ENCODE data around the gene CFAP91. TPM values are rescaled to one million over a fixed set of nuclear protein-coding genes. Genes with fewer than 3 reads are reported as not detected.

The CFAP91 gene
- total RNA-seq (0.40 and 0.51 TPM in 2 replicates), polyA plus RNA-seq (0.54 and 1.0 TPM in 2 replicates), polyA minus RNA-seq (1.1 and 2.2 TPM in 2 replicates), Bru-seq, nascent RNA (percentile 17 among the genes with signal in this experiment), BruChase-seq, experiment 1, labeled RNA remaining after a 6-hour chase (percentile 23 among the genes with signal in this experiment), BruChase-seq, experiment 2, labeled RNA remaining after a 2-hour chase (not detected)
- polyA plus RNA-seq (2011; cell fraction: cytosol; rRNA removed), result 0.43 and 0.49 TPM in 2 replicates
- polyA plus RNA-seq (2011; cell fraction: nucleus; rRNA removed), result 3.8 and 5.8 TPM in 2 replicates
- not detected in 2 replicates for polyA plus RNA-seq (2012)
- polyA minus RNA-seq (2011; cell fraction: cytosol; rRNA and poly(A)+ RNA removed), result not detected
- 2.6 and 4.1 TPM in 2 replicates for polyA minus RNA-seq (2011; cell fraction: nucleus; rRNA and poly(A)+ RNA removed)
- long read RNA-seq, result 0 reads

DNA sequence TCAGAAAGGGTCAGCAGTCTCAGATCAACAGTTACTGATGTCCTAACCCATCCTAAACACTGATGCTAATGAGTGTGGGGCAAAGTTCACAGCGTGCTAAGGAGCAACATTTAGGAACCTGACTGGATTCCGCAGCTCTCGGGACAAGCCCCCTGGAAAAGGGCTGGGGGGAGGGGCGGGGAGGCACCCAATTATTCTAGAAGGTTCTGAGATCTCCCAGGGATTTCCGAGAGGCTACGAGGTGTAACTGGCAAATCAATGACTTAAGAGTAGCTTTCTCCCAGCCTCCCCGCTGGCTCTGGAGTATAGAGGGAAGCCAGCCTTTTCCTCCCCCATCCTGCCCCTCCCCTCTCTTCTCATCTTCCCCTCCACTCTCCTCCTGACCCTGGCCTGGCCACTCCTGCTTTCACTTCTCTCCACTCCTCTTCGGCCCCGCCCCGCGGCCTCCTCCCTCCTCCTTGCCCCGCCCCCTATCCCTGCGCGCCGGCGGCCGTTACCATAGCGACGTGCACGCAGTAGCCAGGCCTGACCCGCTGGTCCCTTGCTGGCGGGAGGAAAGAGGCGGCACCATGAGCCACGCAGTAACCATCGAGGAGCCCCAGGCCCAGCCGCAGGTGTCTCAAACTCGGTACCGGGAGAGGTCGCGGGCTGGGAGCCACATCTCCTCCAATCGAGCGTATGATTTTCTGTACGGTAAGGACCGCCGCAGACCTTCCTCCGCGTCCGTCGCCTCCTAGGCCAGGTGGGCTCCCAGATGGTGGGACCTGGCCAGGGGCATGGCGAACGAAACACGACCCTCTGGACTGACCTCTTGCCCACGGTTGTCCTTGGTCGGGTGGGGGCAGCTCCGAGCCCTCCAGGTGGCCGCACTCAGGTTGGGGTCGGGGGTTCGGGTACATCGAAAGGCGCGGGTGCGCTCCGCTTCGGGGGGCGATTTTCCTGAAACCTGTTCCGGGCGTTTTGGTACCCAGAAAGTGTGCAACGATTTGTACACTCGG lies at the start of gene CFAP91:
TSS of gene CFAP91 (plus strand) at position 493 of the 998 bp plus-strand sequence. CDS start at position 570, 77 bp downstream.
- Histone ChIP-seq H3K27me3 (ENCODE audit: control insufficient read depth in 2 of 2, insufficient read depth in 2 of 2, low read length in 2 of 2) (peaks cover 0 to 4% of the 10 kb centered on the region in 2 experiments), H2AFZ (ENCODE audit: low read depth, low read length) (peak within 1 kb of the TSS; percentile 86), H4K20me1 (replicated peaks; ENCODE audit: control insufficient read depth, extremely low read depth, insufficient read depth, low read length) (no peaks in the 10 kb centered on the region), H3K36me3 (ENCODE audit: control insufficient read depth in 2 of 2, extremely low read depth in 1 of 2, insufficient read depth in 2 of 2, low read length in 2 of 2) (no peaks in the 10 kb centered on the region), H3K9me3 (replicated peaks; ENCODE audit: control insufficient read depth, insufficient read depth, low read length) (no peaks in the 10 kb centered on the region), H3K4me3 (replicated peaks in 1 of 3; ENCODE audit: insufficient read depth in 1 of 3, low read depth in 1 of 3, low read length in 3 of 3) (peak within 1 kb of the TSS; percentile 20 to 43 (median 29)), H3K79me2 (ENCODE audit: control insufficient read depth, insufficient read depth, low read length) (no peaks in the 10 kb centered on the region), H3K4me2 (ENCODE audit: insufficient read depth, low read length) (peak within 1 kb of the TSS; percentile 55), H3K9me1 (replicated peaks; ENCODE audit: control insufficient read depth, extremely low read depth, insufficient read depth, low read length) (no peaks in the 10 kb centered on the region), H3K4me1 (ENCODE audit: control insufficient read depth, extremely low read depth, insufficient read depth, low read length) (peaks cover 7% of the 10 kb centered on the region), H3K27ac (ENCODE audit: insufficient read depth, low read depth, low read length) (no peak within 1 kb of the TSS), H3K9ac (replicated peaks; ENCODE audit: extremely low read depth, insufficient read depth, low read length) (no peak within 1 kb of the TSS)
- ChIA-PET POLR2A (no interaction called here), CTCF (interaction anchor here (0.7 to 1.4 kb wide), 3 partner anchors 13 to 48 kb away, joined by 3 to 5 read pairs (median 3); no protein-coding TSS in a partner anchor)
- dilution Hi-C loops (cut with MboI; ENCODE audit: extremely low pct_ligation_motif_present, low sequenced_read_pairs), result no loop called here
- DNase-seq (ENCODE audit: low read depth, low spot score) (peak; percentile 94), FAIRE-seq (peak; percentile 98)
- TF ChIP-seq POLR2AphosphoS5 (IDR thresholded peaks at IDR 0.05; ENCODE audit: insufficient read depth, low read depth, low read length), result no peak
- peak; percentile 24 for TF ChIP-seq MAX (IDR thresholded peaks at IDR 0.05; ENCODE audit: insufficient read depth, insufficient read length)
- TF ChIP-seq, protein P1, sequence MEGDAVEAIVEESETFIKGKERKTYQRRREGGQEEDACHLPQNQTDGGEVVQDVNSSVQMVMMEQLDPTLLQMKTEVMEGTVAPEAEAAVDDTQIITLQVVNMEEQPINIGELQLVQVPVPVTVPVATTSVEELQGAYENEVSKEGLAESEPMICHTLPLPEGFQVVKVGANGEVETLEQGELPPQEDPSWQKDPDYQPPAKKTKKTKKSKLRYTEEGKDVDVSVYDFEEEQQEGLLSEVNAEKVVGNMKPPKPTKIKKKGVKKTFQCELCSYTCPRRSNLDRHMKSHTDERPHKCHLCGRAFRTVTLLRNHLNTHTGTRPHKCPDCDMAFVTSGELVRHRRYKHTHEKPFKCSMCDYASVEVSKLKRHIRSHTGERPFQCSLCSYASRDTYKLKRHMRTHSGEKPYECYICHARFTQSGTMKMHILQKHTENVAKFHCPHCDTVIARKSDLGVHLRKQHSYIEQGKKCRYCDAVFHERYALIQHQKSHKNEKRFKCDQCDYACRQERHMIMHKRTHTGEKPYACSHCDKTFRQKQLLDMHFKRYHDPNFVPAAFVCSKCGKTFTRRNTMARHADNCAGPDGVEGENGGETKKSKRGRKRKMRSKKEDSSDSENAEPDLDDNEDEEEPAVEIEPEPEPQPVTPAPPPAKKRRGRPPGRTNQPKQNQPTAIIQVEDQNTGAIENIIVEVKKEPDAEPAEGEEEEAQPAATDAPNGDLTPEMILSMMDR (IDR thresholded peaks at IDR 0.05; ENCODE audit: extremely low read depth in 1 of 2, insufficient read depth in 1 of 2, low read depth in 1 of 2, low read length in 2 of 2), result no peak
- TF ChIP-seq EZH2 (IDR thresholded peaks at IDR 0.05; ENCODE audit: borderline replicate concordance, low read depth, low read length, severe bottlenecking), result no peak
- no peak for TF ChIP-seq MYC (IDR thresholded peaks at IDR 0.05; ENCODE audit: low read depth, low read length)
- TF ChIP-seq JUN (IDR thresholded peaks at IDR 0.05; ENCODE audit: borderline replicate concordance, insufficient read depth, insufficient read length, low read depth), result no peak
- TF ChIP-seq FOS (IDR thresholded peaks at IDR 0.05; ENCODE audit: borderline replicate concordance, insufficient read depth, low read length), result no peak
- TSS peak; percentile 83 for BruUV-seq (replicated peaks)
- intact Hi-C loops (cut with micrococcal nuclease), result loop anchor here (1.0 kb wide), 1 partner anchor 66 kb away; no protein-coding TSS in a partner anchor

Measured in endothelial cell of umbilical vein (primary cell).